Upper lobe of left lung (tissue), 6 donors: ENCODE measurements around the gene CNTNAP4. TPM values are rescaled to one million over a fixed set of nuclear protein-coding genes. Genes with fewer than 3 reads are reported as not detected.

Experiments used
- ATAC-seq, 2 donors: fragments of 200-7000 bp; cut with Tn5 transposase; one replicate each; pipeline ENCODE4 v1.9.1; 2022; ENCODE audit warnings: mild to moderate bottlenecking in 2 of 2, moderate library complexity in 2 of 2; ENCODE audit not compliant: low FRiP score in 2 of 2
- DNase-seq, 2 donors: peaks; one replicate each; pipeline ENCODE4 v3.0.0-alpha.2; 2019 to 2020
- H3K27ac ChIP-seq, 4 donors: fragments of 200-600 bp; sonication (generic); one replicate each; pipeline ENCODE4 v1.5.1; 2016 to 2019
- H3K27me3 ChIP-seq, 4 donors: fragments of 200-600 bp; sonication (generic); one replicate each; pipeline ENCODE4 v1.5.1; 2017 to 2019
- H3K36me3 ChIP-seq, 4 donors: fragments of 200-600 bp; sonication (generic); one replicate each; pipeline ENCODE4 v1.5.1; 2016 to 2019
- H3K4me1 ChIP-seq, 4 donors: fragments of 200-600 bp; sonication (generic); one replicate each; pipeline ENCODE4 v1.5.1; 2018 to 2019
- H3K4me3 ChIP-seq, 4 donors: fragments of 200-600 bp; sonication (generic); one replicate each; pipeline ENCODE4 v1.5.1; 2017 to 2019; ENCODE audit warnings: mild to moderate bottlenecking in 2 of 4, moderate library complexity in 1 of 4
- H3K9me3 ChIP-seq, 4 donors: fragments of 200-600 bp; sonication (generic); one replicate each; pipeline ENCODE4 v1.5.1; 2018 to 2019
- CTCF ChIP-seq, 6 experiments: fragments of 450-650 bp in 4 of 6; fragments of 200-600 bp in 2 of 6; sonication (generic) in 2 of 6; IDR thresholded peaks; one replicate each; pipeline ENCODE4 v1.5.1; 2016 to 2019; ENCODE audit warnings: antibody characterized with exemption in 6 of 6
- EP300 ChIP-seq, 4 donors: sonication (generic); formaldehyde crosslinking; IDR thresholded peaks; one replicate each; pipeline ENCODE4 v1.5.1; 2017; ENCODE audit warnings: antibody characterized with exemption in 4 of 4, control low read depth in 2 of 4
- POLR2A ChIP-seq, 4 donors: fragments of 450-650 bp; IDR thresholded peaks; one replicate each; pipeline ENCODE4 v1.5.1; 2016 to 2017; ENCODE audit warnings: antibody characterized with exemption in 4 of 4, mild to moderate bottlenecking in 2 of 4
- POLR2AphosphoS5 ChIP-seq, 2 donors: sonication (generic); formaldehyde crosslinking; IDR thresholded peaks; one replicate each; pipeline ENCODE4 v1.5.1; 2017; ENCODE audit warnings: antibody characterized with exemption in 2 of 2
- WGBS, 2 donors: methylation state at CpG; one replicate each; pipeline ENCODE4 v1.1.5; 2017 to 2018; 5-methylcytosine and 5-hydroxymethylcytosine counted together
- total RNA-seq, 6 donors: library from RNA; depleted of rRNA in 4 of 6; stranded (reverse); fragments of >200 nt in 4 of 6; gene quantifications; one replicate each; pipeline versions ENCODE4 v1.1.0 to v1.2.1, GENCODE V29; 2016 to 2021
- donor health status: DM: no; HTN: no; CAD: no; lungs with moderate emphysema.
- donor health status: DM: no; HTN: yes; CAD: no; lungs with severe emphysema.

Gene CNTNAP4
- total RNA-seq, 6 donors from 2014 or later = not detected

- no peak for ATAC-seq
- no peak for TF ChIP-seq POLR2A (IDR thresholded peaks at IDR 0.05)
- no peaks in the 10 kb centered on the region for H3K9me3 ChIP-seq
- no peak overlapping the region for H3K4me3 ChIP-seq
- 61% methylated on average over 3 of the region's 3 CpGs for WGBS, 2 donors
- DNase-seq = no peak
- no peak overlapping the region for H3K27ac ChIP-seq
- no peaks in the 10 kb centered on the region for H3K36me3 ChIP-seq
- H3K4me1 ChIP-seq = no peaks in the 10 kb centered on the region
- no peaks in the 10 kb centered on the region for H3K27me3 ChIP-seq
Measured at GRCh38 chr16:76446251-76446650, 169.1 kb downstream of the CNTNAP4 start.

GRCh38 chr16:76450890-76451289 lies 173.7 kb downstream of the CNTNAP4 start:
- H3K4me3 ChIP-seq = no peak overlapping the region
- no peak overlapping the region for H3K27ac ChIP-seq
- TF ChIP-seq CTCF (IDR thresholded peaks at IDR 0.05) (no peak), POLR2AphosphoS5 (IDR thresholded peaks at IDR 0.05) (no peak), EP300 (IDR thresholded peaks at IDR 0.05) (no peak), POLR2A (IDR thresholded peaks at IDR 0.05) (no peak)
- H3K4me1 ChIP-seq = no peaks in the 10 kb centered on the region
- peak in 1 of 2 donors; percentile 20 for DNase-seq
- no peak for ATAC-seq
- no peaks in the 10 kb centered on the region for H3K9me3 ChIP-seq
- 83 to 95% methylated on average over 6 of the region's 6 CpGs for WGBS, 2 donors
- H3K36me3 ChIP-seq = no peaks in the 10 kb centered on the region
- no peaks in the 10 kb centered on the region for H3K27me3 ChIP-seq

GRCh38 chr16:76455257-76455656 lies 178.1 kb downstream of the CNTNAP4 start:
- H3K36me3 ChIP-seq = no peaks in the 10 kb centered on the region
- H3K4me1 ChIP-seq = no peaks in the 10 kb centered on the region
- H3K27ac ChIP-seq = no peak overlapping the region
- TF ChIP-seq EP300 (IDR thresholded peaks at IDR 0.05) = no peak
- ATAC-seq (no peak), DNase-seq (no peak)
- no peaks in the 10 kb centered on the region for H3K9me3 ChIP-seq
- H3K4me3 ChIP-seq = no peak overlapping the region
- 86 to 87% methylated on average over 3 of the region's 3 CpGs for WGBS, 2 donors
- H3K27me3 ChIP-seq = no peaks in the 10 kb centered on the region

GRCh38 chr16:76456016-76456415 lies 178.8 kb downstream of the CNTNAP4 start:
- Histone ChIP-seq H3K27ac (no peak overlapping the region), H3K27me3 (no peaks in the 10 kb centered on the region), H3K36me3 (no peaks in the 10 kb centered on the region), H3K9me3 (no peaks in the 10 kb centered on the region), H3K4me1 (no peaks in the 10 kb centered on the region), H3K4me3 (no peak overlapping the region)
- ATAC-seq (no peak), DNase-seq (no peak)
- WGBS, 2 donors = 69 to 79% methylated on average over 5 of the region's 5 CpGs
- TF ChIP-seq CTCF (IDR thresholded peaks at IDR 0.05) (no peak), EP300 (IDR thresholded peaks at IDR 0.05) (no peak), POLR2A (IDR thresholded peaks at IDR 0.05) (no peak), POLR2AphosphoS5 (IDR thresholded peaks at IDR 0.05) (no peak)

- Histone ChIP-seq H3K27ac (no peak overlapping the region), H3K36me3 (no peaks in the 10 kb centered on the region), H3K4me3 (no peak overlapping the region), H3K27me3 (no peaks in the 10 kb centered on the region), H3K9me3 (no peaks in the 10 kb centered on the region), H3K4me1 (no peaks in the 10 kb centered on the region)
- WGBS, 2 donors = 86 to 93% methylated on average over 2 of the region's 2 CpGs
- DNase-seq (no peak), ATAC-seq (no peak)
- TF ChIP-seq POLR2AphosphoS5 (IDR thresholded peaks at IDR 0.05) (no peak), CTCF (IDR thresholded peaks at IDR 0.05) (no peak), EP300 (IDR thresholded peaks at IDR 0.05) (no peak), POLR2A (IDR thresholded peaks at IDR 0.05) (no peak)
Measured at GRCh38 chr16:76459111-76459510, 181.9 kb downstream of the CNTNAP4 start.

GRCh38 chr16:76461836-76462235 lies 184.6 kb downstream of the CNTNAP4 start:
- H3K4me3 ChIP-seq = no peak overlapping the region
- H3K9me3 ChIP-seq = no peaks in the 10 kb centered on the region
- no peaks in the 10 kb centered on the region for H3K36me3 ChIP-seq
- H3K27me3 ChIP-seq = no peaks in the 10 kb centered on the region
- 67 to 74% methylated on average over 8 of the region's 8 CpGs for WGBS, 2 donors
- no peak for TF ChIP-seq POLR2A (IDR thresholded peaks at IDR 0.05)
- no peak for ATAC-seq
- no peaks in the 10 kb centered on the region for H3K4me1 ChIP-seq
- DNase-seq = no peak
- H3K27ac ChIP-seq = no peak overlapping the region
